ENCODE data around the gene SLC6A4.

The SLC6A4 gene

DNA sequence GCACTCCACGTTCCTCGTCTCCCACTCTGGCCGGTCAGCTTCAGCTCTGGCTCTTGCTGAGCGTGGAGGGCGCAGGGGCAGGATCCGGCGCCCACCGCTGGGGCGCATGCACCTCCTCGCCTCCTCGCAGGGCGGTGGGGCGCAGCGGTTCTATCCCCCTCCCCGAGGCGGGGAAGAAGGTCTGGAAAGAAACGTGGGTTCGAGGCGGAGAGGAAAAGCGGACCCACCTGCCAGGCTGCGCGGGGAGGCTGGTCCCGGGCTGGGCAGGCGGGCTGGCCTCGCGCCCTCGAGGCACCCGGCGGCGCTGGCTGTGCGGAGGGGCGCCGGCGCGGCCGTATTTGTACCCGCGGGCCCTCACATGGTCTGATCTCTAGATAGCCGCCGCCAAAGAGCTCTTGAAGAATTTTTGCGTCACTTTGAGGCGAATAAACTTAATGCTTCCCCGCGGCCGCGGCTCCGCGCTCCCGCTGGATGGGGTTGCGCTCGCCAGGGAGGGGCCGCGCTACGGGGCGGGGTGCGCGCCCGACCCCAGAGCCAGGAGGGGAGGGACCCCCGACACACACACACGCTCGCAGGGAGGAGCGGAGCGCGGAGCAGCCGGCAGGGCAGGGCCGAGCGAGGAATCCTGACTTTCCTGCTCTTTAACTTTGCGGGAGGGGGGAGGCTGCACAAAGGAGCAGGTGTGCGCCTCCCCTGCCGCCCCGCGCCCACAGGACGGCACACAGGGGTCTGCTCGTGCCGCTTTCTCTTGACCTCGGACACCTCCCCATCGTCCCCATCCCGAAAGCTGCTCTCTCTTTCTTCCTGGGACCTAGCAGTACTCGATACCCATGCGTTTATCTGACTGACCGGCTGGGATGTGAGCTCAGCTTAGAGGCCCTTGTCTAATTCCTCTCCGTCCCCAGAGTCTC is at the start of gene SLC6A4:
TSS of gene SLC6A4 (minus strand) at position 312 of the 911 bp plus-strand sequence. CDS start 13,739 bp downstream, outside the sequence.
- peak within 1 kb of the TSS; percentile 75 for H3K4me3 Mint-ChIP-seq
- H3K36me3 Mint-ChIP-seq (ENCODE audit: low read depth), result no peaks in the 10 kb centered on the region
- H3K4me1 Mint-ChIP-seq (ENCODE audit: low read depth), result peaks cover 17% of the 10 kb centered on the region
- H3K27ac Mint-ChIP-seq, result no peak within 1 kb of the TSS
- no peaks in the 10 kb centered on the region for H3K9me3 Mint-ChIP-seq
- peaks cover 83% of the 10 kb centered on the region for H3K27me3 Mint-ChIP-seq (ENCODE audit: low read depth)

DNA sequence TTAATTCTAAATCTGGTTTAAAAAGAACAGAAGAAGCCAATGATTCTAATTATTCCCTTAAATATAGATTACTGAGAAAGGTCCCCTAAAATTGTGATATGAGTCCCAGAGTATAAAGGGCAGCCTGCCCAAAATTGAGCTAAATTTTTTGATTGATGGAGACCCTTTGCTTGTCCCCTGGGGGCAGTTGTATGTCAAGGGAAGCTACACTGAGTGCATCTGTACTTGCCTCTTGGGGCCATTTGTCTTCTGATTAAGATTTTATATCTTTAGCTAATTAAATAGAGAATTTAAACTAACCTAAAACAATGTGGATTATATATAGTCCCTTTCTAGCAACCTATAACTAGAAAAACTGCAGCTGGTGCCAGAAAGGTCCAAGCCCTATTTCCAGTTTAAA is 43.7 kb upstream of the SLC6A4 start:
- peaks cover 4% of the 10 kb centered on the region for H3K4me1 Mint-ChIP-seq (ENCODE audit: low read depth)
- H3K9me3 Mint-ChIP-seq, result no peaks in the 10 kb centered on the region
- peaks cover 30% of the 10 kb centered on the region for H3K36me3 Mint-ChIP-seq (ENCODE audit: low read depth)
- no peaks in the 10 kb centered on the region for H3K27me3 Mint-ChIP-seq (ENCODE audit: low read depth)
- H3K4me3 Mint-ChIP-seq, result no peak overlapping the region
- H3K27ac Mint-ChIP-seq, result no peak overlapping the region

DNA sequence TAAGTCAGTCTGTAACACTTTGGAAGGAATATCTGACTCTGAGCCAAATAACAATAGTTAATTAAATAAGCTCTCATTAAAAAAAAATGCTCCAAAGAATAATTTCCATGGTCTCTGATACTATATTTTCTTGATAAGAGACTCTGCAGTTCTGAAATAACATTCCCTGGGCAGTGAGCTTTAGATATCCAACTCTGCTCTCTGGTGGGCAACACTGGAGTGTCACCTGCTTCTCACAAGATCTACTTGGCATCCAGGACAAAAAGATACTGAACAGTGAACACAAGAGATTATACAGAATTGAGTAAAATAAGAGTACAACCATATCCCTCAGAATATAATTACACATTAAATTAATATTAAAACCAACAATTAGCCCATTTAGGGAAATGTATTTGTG is 42.5 kb upstream of the SLC6A4 start:
- Mint-ChIP-seq H3K36me3 (ENCODE audit: low read depth) (peaks cover 31% of the 10 kb centered on the region), H3K4me3 (no peak overlapping the region), H3K27me3 (ENCODE audit: low read depth) (no peaks in the 10 kb centered on the region), H3K27ac (no peak overlapping the region), H3K9me3 (no peaks in the 10 kb centered on the region), H3K4me1 (ENCODE audit: low read depth) (peaks cover 4% of the 10 kb centered on the region)

DNA sequence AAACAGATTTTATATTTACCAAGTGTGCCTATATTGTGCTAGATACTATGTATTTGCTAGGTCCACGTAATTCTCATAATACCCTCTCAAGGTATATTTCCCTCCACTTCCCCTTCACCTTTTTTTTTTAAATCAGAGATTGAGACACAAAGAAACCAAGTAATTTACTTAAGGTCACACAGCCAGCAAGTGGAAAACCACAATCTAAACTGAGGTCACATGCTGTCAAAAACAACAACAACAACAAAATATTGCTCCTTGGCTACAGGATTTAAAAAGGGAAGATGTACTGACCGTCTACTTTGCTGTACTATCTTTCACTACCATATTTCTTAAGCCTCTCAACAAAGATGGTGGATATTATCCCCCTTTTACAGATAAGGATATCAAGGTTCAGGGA is 40.4 kb upstream of the SLC6A4 start:
- Mint-ChIP-seq H3K4me1 (ENCODE audit: low read depth) (peaks cover 4% of the 10 kb centered on the region), H3K27me3 (ENCODE audit: low read depth) (no peaks in the 10 kb centered on the region), H3K4me3 (no peak overlapping the region), H3K9me3 (no peaks in the 10 kb centered on the region), H3K27ac (no peak overlapping the region), H3K36me3 (ENCODE audit: low read depth) (peaks cover 39% of the 10 kb centered on the region)

DNA sequence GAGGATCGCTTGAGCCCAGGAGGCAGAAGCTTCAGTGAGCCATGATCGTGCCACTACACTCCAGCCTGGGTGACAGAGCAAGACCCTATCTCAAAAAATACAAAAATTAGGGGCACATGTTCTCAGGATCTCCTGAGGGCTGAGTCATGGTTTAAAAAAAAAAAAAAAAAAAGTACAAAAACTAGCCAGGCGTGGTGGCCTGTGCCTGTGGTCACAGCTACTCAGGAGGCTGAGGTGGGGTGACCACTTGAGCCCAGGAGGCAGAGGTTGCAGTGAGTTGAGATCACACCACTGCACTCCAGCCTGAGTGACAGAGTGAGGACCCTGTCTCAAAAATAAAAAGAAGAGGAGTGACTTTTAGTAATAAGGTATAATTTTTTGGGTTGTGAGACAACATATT is 39.4 kb upstream of the SLC6A4 start:
- no peaks in the 10 kb centered on the region for H3K9me3 Mint-ChIP-seq
- no peaks in the 10 kb centered on the region for H3K27me3 Mint-ChIP-seq (ENCODE audit: low read depth)
- peaks cover 38% of the 10 kb centered on the region for H3K36me3 Mint-ChIP-seq (ENCODE audit: low read depth)
- peaks cover 4% of the 10 kb centered on the region for H3K4me1 Mint-ChIP-seq (ENCODE audit: low read depth)
- H3K4me3 Mint-ChIP-seq, result no peak overlapping the region
- no peak overlapping the region for H3K27ac Mint-ChIP-seq

DNA sequence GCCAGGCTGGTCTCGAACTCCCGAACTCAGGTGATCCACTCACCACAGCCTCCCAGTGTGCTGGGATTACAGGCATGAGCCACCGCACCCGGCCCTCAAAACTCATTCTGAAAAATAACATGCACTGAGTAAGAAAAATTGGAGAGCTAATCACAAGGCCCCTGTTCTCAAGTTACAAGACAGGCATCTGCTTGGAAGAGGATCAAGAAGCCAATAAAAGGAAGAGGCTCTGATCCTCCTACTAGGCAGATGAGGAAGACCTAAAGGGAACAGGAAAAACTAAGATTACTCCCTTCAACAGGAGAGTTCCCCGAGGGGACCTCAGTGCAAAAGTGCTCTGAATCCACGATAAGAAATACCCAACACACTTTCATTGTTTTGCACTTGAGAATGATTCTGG is 37.9 kb upstream of the SLC6A4 start:
- H3K4me3 Mint-ChIP-seq, result no peak overlapping the region
- no peak overlapping the region for H3K27ac Mint-ChIP-seq
- H3K9me3 Mint-ChIP-seq, result no peaks in the 10 kb centered on the region
- peaks cover 3% of the 10 kb centered on the region for H3K4me1 Mint-ChIP-seq (ENCODE audit: low read depth)
- no peaks in the 10 kb centered on the region for H3K27me3 Mint-ChIP-seq (ENCODE audit: low read depth)
- H3K36me3 Mint-ChIP-seq (ENCODE audit: low read depth), result peaks cover 35% of the 10 kb centered on the region

DNA sequence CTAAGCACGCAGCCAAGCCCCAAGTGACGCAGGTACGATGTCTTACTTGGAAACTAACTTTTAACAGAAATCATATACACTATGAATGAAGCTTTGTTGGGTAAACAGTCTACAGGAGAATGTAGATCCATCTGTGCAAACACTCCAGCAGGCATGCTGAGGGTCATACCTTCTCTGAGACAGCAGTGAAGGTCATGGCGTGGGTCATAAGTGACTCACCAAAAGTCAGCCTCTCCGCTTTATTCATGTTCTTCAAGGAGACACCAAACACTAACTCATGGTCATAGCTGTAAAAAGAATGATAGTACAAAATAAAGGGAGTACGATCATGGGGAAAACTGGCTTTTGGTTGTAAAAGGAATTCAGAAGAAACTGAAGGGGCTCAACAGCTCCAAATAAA is 35.6 kb upstream of the SLC6A4 start:
- Mint-ChIP-seq H3K36me3 (ENCODE audit: low read depth) (peaks cover 43% of the 10 kb centered on the region), H3K27ac (no peak overlapping the region), H3K4me3 (no peak overlapping the region), H3K27me3 (ENCODE audit: low read depth) (no peaks in the 10 kb centered on the region), H3K9me3 (no peaks in the 10 kb centered on the region), H3K4me1 (ENCODE audit: low read depth) (peaks cover 3% of the 10 kb centered on the region)

DNA sequence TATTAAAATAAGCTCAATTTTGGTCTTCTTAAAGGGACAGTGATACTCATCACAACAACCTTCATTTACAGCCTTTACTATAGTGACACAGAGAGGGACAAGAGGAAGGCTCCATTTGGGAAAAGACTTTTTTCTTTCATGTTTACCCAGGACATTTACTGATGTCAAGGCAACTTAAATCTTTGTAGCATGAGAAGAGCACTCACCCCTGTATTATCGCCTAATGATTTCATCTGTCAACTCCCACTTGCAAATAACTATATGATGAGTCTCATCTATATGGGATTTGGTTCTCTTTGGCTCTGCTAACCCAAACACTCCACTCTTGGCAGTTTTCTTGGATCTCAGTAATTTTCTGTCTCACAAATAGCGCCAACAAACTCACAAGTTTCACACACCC is 32.1 kb upstream of the SLC6A4 start:
- Mint-ChIP-seq H3K9me3 (no peaks in the 10 kb centered on the region), H3K4me1 (ENCODE audit: low read depth) (no peaks in the 10 kb centered on the region), H3K36me3 (ENCODE audit: low read depth) (peaks cover 44% of the 10 kb centered on the region), H3K27me3 (ENCODE audit: low read depth) (no peaks in the 10 kb centered on the region), H3K4me3 (no peak overlapping the region), H3K27ac (no peak overlapping the region)

DNA sequence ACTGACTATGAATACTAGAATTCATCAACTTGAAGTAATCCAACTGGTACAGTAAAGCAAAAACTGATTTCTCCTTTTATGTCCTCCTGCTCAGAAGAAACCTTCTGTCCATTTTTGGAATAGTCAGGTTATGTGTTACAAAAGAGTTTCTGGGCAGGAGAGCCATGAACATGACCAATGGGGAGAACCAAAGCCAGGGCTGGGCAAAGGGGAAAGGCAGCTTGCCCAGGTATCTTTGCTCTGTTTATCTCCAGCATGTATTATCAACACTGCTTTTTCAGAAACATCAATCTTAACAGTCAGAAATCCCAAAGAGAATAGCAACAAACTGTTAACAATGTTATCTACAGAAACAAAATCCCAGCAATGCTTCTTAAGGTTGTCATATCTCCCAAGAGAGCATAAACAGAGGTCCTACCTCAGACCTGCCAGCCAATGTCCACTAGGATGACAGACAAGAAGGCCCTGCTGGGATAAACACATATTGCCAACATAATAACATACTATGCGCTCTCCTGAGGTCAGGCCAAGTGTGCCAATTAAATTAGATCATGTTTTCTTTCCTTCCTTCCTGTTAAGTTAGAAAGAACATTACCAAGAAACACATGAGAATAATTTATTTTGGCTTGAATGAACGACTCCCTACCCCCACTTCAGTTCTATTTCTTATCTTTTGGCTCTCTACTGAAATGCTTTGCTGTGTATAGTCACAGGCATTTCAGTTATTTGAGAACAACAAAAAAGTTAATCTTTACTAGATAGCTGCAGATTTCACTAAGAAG is 28.2 kb upstream of the SLC6A4 start:
- Mint-ChIP-seq H3K4me1 (ENCODE audit: low read depth) (peaks cover 3% of the 10 kb centered on the region), H3K27me3 (ENCODE audit: low read depth) (no peaks in the 10 kb centered on the region), H3K27ac (no peak overlapping the region), H3K4me3 (no peak overlapping the region), H3K36me3 (ENCODE audit: low read depth) (peaks cover 35% of the 10 kb centered on the region), H3K9me3 (no peaks in the 10 kb centered on the region)

DNA sequence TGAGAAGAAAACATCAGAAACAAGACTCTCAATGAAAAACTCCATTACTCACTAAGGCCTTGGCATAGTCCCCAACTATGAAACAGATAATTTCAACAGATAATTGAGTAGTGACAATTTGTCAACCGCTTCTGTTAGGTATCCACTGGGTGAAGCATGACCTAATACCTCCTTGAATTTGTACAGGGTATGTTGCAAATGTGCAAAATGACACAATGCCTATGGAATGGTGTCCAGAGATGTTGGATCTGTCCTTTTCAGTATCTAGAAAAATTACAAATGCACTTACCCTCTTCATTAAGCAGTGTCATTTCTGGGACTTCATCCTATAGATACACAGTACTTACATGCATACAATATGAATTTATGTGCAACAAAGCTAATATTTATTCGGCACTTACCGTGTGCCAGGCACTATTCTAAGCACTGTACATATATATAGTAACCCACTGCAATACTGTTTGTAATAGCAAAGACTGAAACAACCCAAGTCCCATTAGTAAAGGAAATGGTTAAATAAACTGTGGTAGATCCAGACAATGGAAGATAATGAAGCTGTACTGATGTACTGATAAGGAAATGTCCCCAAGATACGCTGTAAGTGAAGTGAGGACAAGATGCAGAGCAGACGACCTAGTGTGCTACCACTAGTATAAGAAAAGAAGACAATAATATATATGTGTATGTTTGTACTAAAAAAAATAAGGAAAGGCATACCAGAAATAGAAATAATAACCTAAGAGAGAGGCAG is 21.4 kb upstream of the SLC6A4 start:
- no peak overlapping the region for H3K4me3 Mint-ChIP-seq
- peaks cover 7% of the 10 kb centered on the region for H3K4me1 Mint-ChIP-seq (ENCODE audit: low read depth)
- no peaks in the 10 kb centered on the region for H3K9me3 Mint-ChIP-seq
- no peaks in the 10 kb centered on the region for H3K27me3 Mint-ChIP-seq (ENCODE audit: low read depth)
- peaks cover 23% of the 10 kb centered on the region for H3K36me3 Mint-ChIP-seq (ENCODE audit: low read depth)
- H3K27ac Mint-ChIP-seq, result no peak overlapping the region

DNA sequence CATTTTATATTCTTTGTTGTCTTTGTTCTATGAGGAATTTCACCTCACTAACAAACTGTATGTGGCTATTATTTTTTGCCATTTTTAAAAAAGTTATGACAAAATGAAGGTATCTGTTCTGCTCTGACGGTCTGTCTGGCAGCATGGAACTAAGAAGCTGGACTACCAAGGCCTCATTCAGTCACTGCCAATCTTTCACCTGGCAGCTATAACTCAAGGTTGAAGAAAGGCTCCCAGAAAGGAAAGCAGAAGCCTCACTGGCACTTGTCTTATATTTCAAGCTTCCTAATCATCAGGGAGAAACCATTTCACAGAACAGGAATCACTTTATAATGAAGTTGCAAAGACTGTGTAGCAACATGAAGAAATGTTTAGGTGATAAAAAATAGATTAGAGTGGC is 18.7 kb upstream of the SLC6A4 start:
- H3K36me3 Mint-ChIP-seq (ENCODE audit: low read depth), result peaks cover 21% of the 10 kb centered on the region
- no peaks in the 10 kb centered on the region for H3K9me3 Mint-ChIP-seq
- no peak overlapping the region for H3K27ac Mint-ChIP-seq
- H3K27me3 Mint-ChIP-seq (ENCODE audit: low read depth), result no peaks in the 10 kb centered on the region
- peaks cover 7% of the 10 kb centered on the region for H3K4me1 Mint-ChIP-seq (ENCODE audit: low read depth)
- H3K4me3 Mint-ChIP-seq, result no peak overlapping the region

DNA sequence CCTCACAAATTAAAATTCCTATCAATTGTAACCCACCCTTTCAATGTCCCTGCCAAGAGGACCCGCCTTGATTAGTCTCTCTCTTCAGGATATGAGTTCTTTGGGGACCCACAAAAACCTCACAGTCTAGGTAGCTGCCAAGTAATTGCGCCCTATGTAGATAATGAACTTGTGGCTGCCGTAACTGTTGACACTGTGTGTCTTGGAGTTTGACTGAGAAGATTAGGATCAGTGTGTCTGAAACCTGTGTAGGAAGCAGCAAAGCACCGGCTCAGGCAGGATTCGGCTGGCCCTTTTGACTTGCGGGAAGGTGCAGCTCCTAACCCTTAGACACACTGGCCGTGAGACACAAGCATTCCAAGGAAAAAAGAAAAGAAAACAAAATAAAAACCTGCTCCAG is 17.8 kb upstream of the SLC6A4 start:
- Mint-ChIP-seq H3K4me1 (ENCODE audit: low read depth) (peaks cover 3% of the 10 kb centered on the region), H3K27ac (no peak overlapping the region), H3K4me3 (no peak overlapping the region), H3K9me3 (no peaks in the 10 kb centered on the region), H3K36me3 (ENCODE audit: low read depth) (peaks cover 27% of the 10 kb centered on the region), H3K27me3 (ENCODE audit: low read depth) (no peaks in the 10 kb centered on the region)

DNA sequence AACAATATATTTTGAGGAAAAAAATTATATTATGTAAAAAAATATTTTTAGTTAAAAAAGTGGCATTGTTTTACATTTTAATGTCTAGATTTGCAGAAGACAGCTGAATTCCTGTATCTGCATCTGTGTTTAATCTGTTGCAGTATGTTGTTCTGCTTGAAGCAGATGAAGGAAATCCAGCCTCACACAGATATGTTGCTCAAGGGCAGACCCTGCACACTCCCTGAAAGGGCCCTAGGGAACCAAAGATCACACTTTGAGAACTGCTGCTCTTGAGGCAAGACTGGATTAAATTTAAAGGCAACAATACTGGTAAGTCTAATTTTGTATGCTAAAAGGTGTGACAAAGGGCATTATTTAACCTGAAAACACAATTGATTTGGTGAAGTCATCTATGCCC is 16.4 kb upstream of the SLC6A4 start:
- no peaks in the 10 kb centered on the region for H3K9me3 Mint-ChIP-seq
- H3K4me3 Mint-ChIP-seq, result no peak overlapping the region
- peaks cover 35% of the 10 kb centered on the region for H3K36me3 Mint-ChIP-seq (ENCODE audit: low read depth)
- no peak overlapping the region for H3K27ac Mint-ChIP-seq
- no peaks in the 10 kb centered on the region for H3K27me3 Mint-ChIP-seq (ENCODE audit: low read depth)
- no peaks in the 10 kb centered on the region for H3K4me1 Mint-ChIP-seq (ENCODE audit: low read depth)

DNA sequence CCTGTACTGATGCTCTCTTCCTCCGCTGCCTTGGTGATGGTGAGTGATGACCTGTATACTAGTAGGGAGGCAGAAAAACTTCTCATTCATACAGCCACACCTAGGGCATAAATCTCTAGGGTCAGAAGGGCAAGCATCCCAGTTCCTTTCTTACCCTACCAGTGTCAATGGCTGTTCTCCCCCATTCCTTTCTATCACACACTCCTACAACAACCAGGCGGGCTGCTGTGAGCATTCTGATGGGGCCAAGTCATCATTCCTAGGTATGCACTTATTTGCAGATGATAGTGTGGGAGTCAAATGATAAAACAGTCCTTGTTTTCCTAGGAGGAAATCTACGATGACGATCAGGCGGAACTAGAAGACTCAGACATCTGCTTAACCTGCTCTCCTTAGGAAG is 14.0 kb upstream of the SLC6A4 start:
- Mint-ChIP-seq H3K27me3 (ENCODE audit: low read depth) (no peaks in the 10 kb centered on the region), H3K27ac (no peak overlapping the region), H3K4me3 (no peak overlapping the region), H3K36me3 (ENCODE audit: low read depth) (peaks cover 36% of the 10 kb centered on the region), H3K9me3 (no peaks in the 10 kb centered on the region), H3K4me1 (ENCODE audit: low read depth) (no peaks in the 10 kb centered on the region)
